Gastrocnemius medialis (tissue), 4 donors: ENCODE measurements around the gene CRHR1. TPM values are rescaled to one million over a fixed set of nuclear protein-coding genes. Genes with fewer than 3 reads are reported as not detected.

Experiments used
- ATAC-seq, 2 donors: fragments of 150-250 bp; one replicate each; pipeline ENCODE4 v1.9.1; 2016
- DNase-seq, 2 donors: peaks; one replicate each; pipeline ENCODE4 v3.0.0-alpha.2; 2019
- H3K27ac ChIP-seq, 4 donors: fragments of 200-600 bp; sonication (generic); 1 replicate in 1 of 4; 2 replicates in 3 of 4; pipeline ENCODE4 v1.5.1; 2016 to 2018; ENCODE audit warnings: mild to moderate bottlenecking in 2 of 4, moderate library complexity in 1 of 4
- H3K27me3 ChIP-seq, 3 donors: fragments of 200-600 bp; sonication (generic) in 2 of 3; 1 replicate in 1 of 3; 2 replicates in 2 of 3; pipeline versions ENCODE4 v1.5.1 to v1.6.0; 2016 to 2019; ENCODE audit warnings: mild to moderate bottlenecking in 1 of 3, moderate library complexity in 1 of 3
- H3K36me3 ChIP-seq, 2 donors: fragments of 200-600 bp; sonication (generic) in 1 of 2; one replicate each; pipeline ENCODE4 v1.5.1; 2017 to 2018
- H3K4me1 ChIP-seq, 2 donors: fragments of 200-600 bp; sonication (generic) in 1 of 2; one replicate each; pipeline ENCODE4 v1.5.1; 2016 to 2017; ENCODE audit warnings: mild to moderate bottlenecking in 2 of 2
- H3K4me3 ChIP-seq, 4 donors: fragments of 200-600 bp; sonication (generic) in 3 of 4; 1 replicate in 1 of 4; 2 replicates in 3 of 4; pipeline ENCODE4 v1.5.1; 2016 to 2019; ENCODE audit warnings: mild to moderate bottlenecking in 2 of 4
- H3K9me3 ChIP-seq, 3 donors: fragments of 200-600 bp; sonication (generic) in 2 of 3; 1 replicate in 1 of 3; 2 replicates in 2 of 3; pipeline ENCODE4 v1.5.1; 2016 to 2019
- POLR2A ChIP-seq, 2 donors: fragments of 450-650 bp; IDR thresholded peaks; one replicate each; pipeline ENCODE4 v1.6.1; 2017; ENCODE audit warnings: antibody characterized with exemption in 2 of 2, mild to moderate bottlenecking in 2 of 2, moderate library complexity in 2 of 2
- in situ Hi-C, 4 donors: fragments of 200-750 bp; cut with MboI; loops; one replicate each; pipeline versions ENCODE4 v1.15.0 to v1.8.0; 2017; ENCODE audit warnings: low sequenced_read_pairs in 4 of 4
- intact Hi-C: fragments of 100-400 bp; cut with DNase I; formaldehyde crosslinking; loops from one replicate; pipeline ENCODE4 v1.15.1; 2023; ENCODE audit warnings: low total_unique reads
- total RNA-seq, 4 donors: library from RNA; depleted of rRNA; stranded (reverse); fragments of >200 nt; gene quantifications; one replicate each; pipeline versions ENCODE4 v1.1.0 to v1.2.3, GENCODE V29; 2016
- TF ChIP-seq, protein P1 (sequence below), 5 experiments: fragments of 450-650 bp in 3 of 5; fragments of 200-600 bp in 2 of 5; sonication (generic) in 2 of 5; IDR thresholded peaks in 4 of 5; conservative IDR thresholded peaks in 1 of 5; 1 replicate in 4 of 5; 2 replicates in 1 of 5; pipeline ENCODE4 v1.5.1; 2016 to 2019; ENCODE audit warnings: antibody characterized with exemption in 5 of 5, mild to moderate bottlenecking in 3 of 5, moderate library complexity in 3 of 5

The CRHR1 gene
- total RNA-seq, 4 donors from 2014 or later = not detected

DNA sequence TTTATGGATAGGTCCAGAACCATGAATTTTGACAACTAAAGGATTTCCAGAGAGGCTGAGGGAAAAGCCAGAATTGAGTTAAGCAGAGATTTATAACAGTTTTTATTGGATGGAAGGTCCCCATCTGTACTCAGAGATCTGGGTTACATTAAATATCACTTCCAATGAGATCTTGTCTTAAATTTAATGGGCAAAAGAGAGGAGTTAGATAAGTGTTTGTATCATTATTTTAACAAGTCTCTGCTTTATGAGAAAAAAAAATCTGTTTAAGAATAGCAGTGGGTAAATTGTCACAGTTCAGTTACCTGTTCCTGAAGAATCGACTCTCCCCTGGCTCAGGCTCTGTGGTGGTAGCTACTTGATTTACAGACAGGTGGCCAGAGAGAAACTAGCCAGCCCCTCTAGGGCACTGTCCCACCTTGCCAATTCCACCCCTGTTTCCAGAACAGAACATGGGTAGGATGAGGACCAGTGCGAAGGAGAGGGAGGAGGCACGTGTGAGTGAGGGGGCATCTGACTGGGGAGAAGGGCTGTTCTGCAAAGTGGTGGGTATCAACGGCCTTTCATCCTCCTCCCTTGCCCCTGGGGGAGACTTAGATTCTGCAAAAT is 22.1 kb upstream of the CRHR1 start:
- TF ChIP-seq, protein P1, sequence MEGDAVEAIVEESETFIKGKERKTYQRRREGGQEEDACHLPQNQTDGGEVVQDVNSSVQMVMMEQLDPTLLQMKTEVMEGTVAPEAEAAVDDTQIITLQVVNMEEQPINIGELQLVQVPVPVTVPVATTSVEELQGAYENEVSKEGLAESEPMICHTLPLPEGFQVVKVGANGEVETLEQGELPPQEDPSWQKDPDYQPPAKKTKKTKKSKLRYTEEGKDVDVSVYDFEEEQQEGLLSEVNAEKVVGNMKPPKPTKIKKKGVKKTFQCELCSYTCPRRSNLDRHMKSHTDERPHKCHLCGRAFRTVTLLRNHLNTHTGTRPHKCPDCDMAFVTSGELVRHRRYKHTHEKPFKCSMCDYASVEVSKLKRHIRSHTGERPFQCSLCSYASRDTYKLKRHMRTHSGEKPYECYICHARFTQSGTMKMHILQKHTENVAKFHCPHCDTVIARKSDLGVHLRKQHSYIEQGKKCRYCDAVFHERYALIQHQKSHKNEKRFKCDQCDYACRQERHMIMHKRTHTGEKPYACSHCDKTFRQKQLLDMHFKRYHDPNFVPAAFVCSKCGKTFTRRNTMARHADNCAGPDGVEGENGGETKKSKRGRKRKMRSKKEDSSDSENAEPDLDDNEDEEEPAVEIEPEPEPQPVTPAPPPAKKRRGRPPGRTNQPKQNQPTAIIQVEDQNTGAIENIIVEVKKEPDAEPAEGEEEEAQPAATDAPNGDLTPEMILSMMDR (IDR thresholded peaks at IDR 0.05 in 4 of 5, conservative IDR thresholded peaks at IDR 0.05 in 1 of 5) = no peak
- no peak for TF ChIP-seq POLR2A (IDR thresholded peaks at IDR 0.05)
- Histone ChIP-seq H3K27ac (no peak overlapping the region), H3K4me1 (no peaks in the 10 kb centered on the region), H3K9me3 (no peaks in the 10 kb centered on the region), H3K4me3 (no peak overlapping the region), H3K36me3 (no peaks in the 10 kb centered on the region), H3K27me3 (peaks cover 0 to under 1% (median 0%) of the 10 kb centered on the region in 3 donors)
- in situ Hi-C loops (no loop called here), intact Hi-C loops (no loop called here)
- DNase-seq (no peak), ATAC-seq (no peak)

DNA sequence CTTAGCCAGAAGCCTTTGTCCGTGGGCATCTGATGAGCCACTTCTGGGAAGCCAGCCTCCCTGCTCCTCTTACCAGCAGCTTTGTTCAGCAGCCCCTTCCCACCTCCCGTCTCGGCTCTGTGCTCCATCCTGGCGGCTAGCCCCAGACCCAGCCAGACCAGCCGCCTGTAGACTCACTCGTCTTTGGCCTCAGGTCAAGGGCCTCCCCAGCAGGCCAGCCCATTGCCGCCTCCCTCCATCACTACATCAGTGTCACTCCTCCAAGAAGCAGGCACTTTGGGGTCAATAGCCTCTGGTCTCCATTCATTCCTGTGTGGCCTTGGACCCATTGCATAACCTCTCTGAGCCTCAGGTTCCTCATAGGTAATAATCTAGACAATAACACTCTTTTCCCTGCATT is 20.9 kb upstream of the CRHR1 start:
- no peak overlapping the region for H3K4me3 ChIP-seq
- H3K27me3 ChIP-seq = no peaks in the 10 kb centered on the region
- H3K36me3 ChIP-seq = no peaks in the 10 kb centered on the region
- ATAC-seq = no peak
- no peak for DNase-seq
- H3K4me1 ChIP-seq = peaks cover 0 to 2% of the 10 kb centered on the region in 2 donors
- intact Hi-C loops (no loop called here), in situ Hi-C loops (no loop called here)
- no peak overlapping the region for H3K27ac ChIP-seq
- TF ChIP-seq POLR2A (IDR thresholded peaks at IDR 0.05) = no peak
- TF ChIP-seq, protein P1 (IDR thresholded peaks at IDR 0.05 in 4 of 5, conservative IDR thresholded peaks at IDR 0.05 in 1 of 5) = no peak
- H3K9me3 ChIP-seq = no peaks in the 10 kb centered on the region

DNA sequence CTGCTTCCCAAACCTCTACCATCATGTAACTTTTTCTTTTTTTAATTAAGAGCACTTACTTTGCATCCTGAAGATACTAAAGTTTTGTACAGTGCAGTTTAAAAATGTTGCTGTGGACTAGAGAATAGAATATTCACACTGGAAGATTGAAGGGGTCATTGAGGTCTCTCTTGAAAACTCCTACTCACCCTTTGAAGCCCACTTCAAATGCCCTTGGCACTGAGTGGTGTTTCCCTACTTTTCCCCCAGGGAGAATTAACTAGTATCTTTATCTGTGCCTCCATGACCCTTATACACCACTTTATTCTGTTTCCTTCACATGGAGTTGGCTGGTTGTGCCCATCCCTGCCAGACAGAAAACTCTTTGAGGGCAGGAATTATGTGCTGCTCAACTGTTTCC is 19.6 kb upstream of the CRHR1 start:
- ATAC-seq = no peak
- no peak overlapping the region for H3K27ac ChIP-seq

DNA sequence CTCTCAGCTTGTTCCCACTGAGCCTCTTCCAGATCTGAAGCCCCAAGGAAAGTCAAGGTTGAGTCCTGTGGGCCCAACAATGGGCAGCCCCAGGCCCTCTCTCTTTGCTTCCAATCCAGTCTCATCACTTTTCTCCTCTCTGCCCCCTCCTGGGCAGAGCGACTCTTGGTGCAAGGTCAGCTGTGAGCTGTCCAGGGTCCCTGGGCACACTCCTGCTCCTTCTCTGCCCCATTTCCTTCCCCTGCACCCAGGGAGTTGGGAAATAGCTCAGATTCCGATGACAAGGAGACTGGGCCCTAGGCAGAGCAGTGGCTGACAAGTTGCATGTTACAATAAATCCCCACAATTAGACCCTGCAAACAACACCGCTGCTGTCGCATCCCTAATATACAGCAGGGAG is 16.1 kb upstream of the CRHR1 start:
- Histone ChIP-seq H3K27me3 (no peaks in the 10 kb centered on the region), H3K36me3 (no peaks in the 10 kb centered on the region), H3K4me1 (peaks cover 0 to 3% of the 10 kb centered on the region in 2 donors), H3K4me3 (no peak overlapping the region), H3K27ac (no peak overlapping the region), H3K9me3 (no peaks in the 10 kb centered on the region)
- intact Hi-C loops = no loop called here
- no peak for DNase-seq
- TF ChIP-seq, protein P1 (IDR thresholded peaks at IDR 0.05 in 4 of 5, conservative IDR thresholded peaks at IDR 0.05 in 1 of 5) = no peak
- no peak for TF ChIP-seq POLR2A (IDR thresholded peaks at IDR 0.05)
- in situ Hi-C loops = no loop called here
- ATAC-seq = no peak

More for the DNA sequence above, 19.6 kb upstream of the CRHR1 start:
- no peak for TF ChIP-seq POLR2A (IDR thresholded peaks at IDR 0.05)
- TF ChIP-seq, protein P1 (IDR thresholded peaks at IDR 0.05 in 4 of 5, conservative IDR thresholded peaks at IDR 0.05 in 1 of 5) = no peak
- no peak for DNase-seq
- intact Hi-C loops = no loop called here
- in situ Hi-C loops = no loop called here
- Histone ChIP-seq H3K36me3 (no peaks in the 10 kb centered on the region), H3K4me1 (peaks cover 0 to 3% of the 10 kb centered on the region in 2 donors), H3K4me3 (no peak overlapping the region), H3K27me3 (no peaks in the 10 kb centered on the region), H3K9me3 (no peaks in the 10 kb centered on the region)
